Measurements from ENCODE around the gene NET1.

NET1 gene

GRCh38 chr10:5498791-5499492 is 86.6 kb downstream of the NET1 start:
- TF ChIP-seq CTCF (IDR thresholded peaks at IDR 0.05; ENCODE audit: insufficient read depth, low read length, poor library complexity, severe bottlenecking): no peak
- Histone ChIP-seq H3K27me3 (replicated peaks; ENCODE audit: control insufficient read depth, insufficient read depth, low read length) (peaks cover 4% of the 10 kb centered on the region), H3K36me3 (ENCODE audit: control insufficient read depth, insufficient read depth, low read length) (no peaks in the 10 kb centered on the region), H3K4me3 (replicated peaks; ENCODE audit: low read depth, low read length) (no peak overlapping the region)
- no peak for DNase-seq (ENCODE audit: extremely low read depth, insufficient read length)

GRCh38 chr10:5499493-5500140 is 87.3 kb downstream of the NET1 start, which contains the start of gene CALML5:
Gene CALML5 (minus strand): TSS chr10:5499570. CDS start chr10:5499438, 132 bp downstream.
- no peak for DNase-seq (ENCODE audit: extremely low read depth, insufficient read length)
- Histone ChIP-seq H3K27me3 (replicated peaks; ENCODE audit: control insufficient read depth, insufficient read depth, low read length) (peaks cover 4% of the 10 kb centered on the region), H3K4me3 (replicated peaks; ENCODE audit: low read depth, low read length) (no peak within 1 kb of the TSS), H3K36me3 (ENCODE audit: control insufficient read depth, insufficient read depth, low read length) (no peaks in the 10 kb centered on the region)
- TF ChIP-seq CTCF (IDR thresholded peaks at IDR 0.05; ENCODE audit: insufficient read depth, low read length, poor library complexity, severe bottlenecking): no peak

GRCh38 chr10:5500162-5500670 is 87.9 kb downstream of the NET1 start:
- no peaks in the 10 kb centered on the region for H3K36me3 ChIP-seq (ENCODE audit: control insufficient read depth, insufficient read depth, low read length)
- peaks cover 4% of the 10 kb centered on the region for H3K27me3 ChIP-seq (replicated peaks; ENCODE audit: control insufficient read depth, insufficient read depth, low read length)
- no peak overlapping the region for H3K4me3 ChIP-seq (replicated peaks; ENCODE audit: low read depth, low read length)
- no peak for TF ChIP-seq CTCF (IDR thresholded peaks at IDR 0.05; ENCODE audit: insufficient read depth, low read length, poor library complexity, severe bottlenecking)
- DNase-seq (ENCODE audit: extremely low read depth, insufficient read length): no peak

- Histone ChIP-seq H3K36me3 (ENCODE audit: control insufficient read depth, insufficient read depth, low read length) (no peaks in the 10 kb centered on the region), H3K4me3 (replicated peaks; ENCODE audit: low read depth, low read length) (no peak overlapping the region), H3K27me3 (replicated peaks; ENCODE audit: control insufficient read depth, insufficient read depth, low read length) (peaks cover 4% of the 10 kb centered on the region)
- no peak for TF ChIP-seq CTCF (IDR thresholded peaks at IDR 0.05; ENCODE audit: insufficient read depth, low read length, poor library complexity, severe bottlenecking)
- no peak for DNase-seq (ENCODE audit: extremely low read depth, insufficient read length)
Observed at GRCh38 chr10:5500910-5501309, 88.6 kb downstream of the NET1 start.

GRCh38 chr10:5502061-5502521 is 89.7 kb downstream of the NET1 start:
- H3K36me3 ChIP-seq (ENCODE audit: control insufficient read depth, insufficient read depth, low read length): no peaks in the 10 kb centered on the region
- no peak overlapping the region for H3K4me3 ChIP-seq (replicated peaks; ENCODE audit: low read depth, low read length)
- no peak for TF ChIP-seq CTCF (IDR thresholded peaks at IDR 0.05; ENCODE audit: insufficient read depth, low read length, poor library complexity, severe bottlenecking)
- DNase-seq (ENCODE audit: extremely low read depth, insufficient read length): no peak
- H3K27me3 ChIP-seq (replicated peaks; ENCODE audit: control insufficient read depth, insufficient read depth, low read length): peaks cover 7% of the 10 kb centered on the region
